Measurements from ENCODE around the gene CAPN9.

- TF ChIP-seq EZH2 (IDR thresholded peaks at IDR 0.05; ENCODE audit: borderline replicate concordance, low read length): no peak
- no peak for TF ChIP-seq CTCF (IDR thresholded peaks at IDR 0.05; ENCODE audit: low read length)
Observed at GRCh38 chr1:230816018-230816417, 68.8 kb downstream of the CAPN9 start.

Measured in OCI-LY1 (cell line).